Thyroid gland (tissue), 4 donors: Measurements from ENCODE around the gene FGD6.

Experiments used
- POLR2A ChIP-seq, 2 donors: fragments of 450-650 bp; IDR thresholded peaks; one replicate each; pipeline ENCODE4 v1.6.1; 2017; ENCODE audit warnings: antibody characterized with exemption in 2 of 2, mild to moderate bottlenecking in 2 of 2, moderate library complexity in 1 of 2
- TF ChIP-seq, protein P1 (sequence below), 6 experiments: fragments of 200-600 bp in 3 of 6; fragments of 450-650 bp in 3 of 6; sonication (generic) in 3 of 6; IDR thresholded peaks; one replicate each; pipeline ENCODE4 v1.5.1; 2016 to 2019; ENCODE audit warnings: antibody characterized with exemption in 6 of 6, mild to moderate bottlenecking in 2 of 6, inconsistent platforms in 1 of 6, moderate library complexity in 1 of 6

DNA sequence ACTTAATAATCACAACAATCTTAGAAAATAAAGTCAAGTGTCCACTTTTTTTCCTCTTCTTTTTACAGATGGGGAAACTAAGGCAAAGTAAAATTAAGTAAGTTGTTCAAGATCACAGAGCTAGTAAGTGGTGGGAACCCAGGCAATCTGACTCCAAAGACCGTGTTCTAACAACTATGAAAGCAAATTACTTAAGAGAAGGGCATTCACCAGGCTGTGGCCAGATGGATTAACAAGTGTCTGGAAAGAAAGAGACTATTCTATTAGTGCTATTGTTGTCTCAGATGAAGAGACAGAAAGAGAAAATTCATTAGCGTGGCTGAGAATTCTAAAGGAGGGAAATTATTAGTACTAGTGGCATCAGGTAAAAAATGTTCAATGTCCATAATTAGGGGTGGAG lies 48.5 kb downstream of the FGD6 start:
- no peak for TF ChIP-seq POLR2A (IDR thresholded peaks at IDR 0.05)
- TF ChIP-seq, protein P1, sequence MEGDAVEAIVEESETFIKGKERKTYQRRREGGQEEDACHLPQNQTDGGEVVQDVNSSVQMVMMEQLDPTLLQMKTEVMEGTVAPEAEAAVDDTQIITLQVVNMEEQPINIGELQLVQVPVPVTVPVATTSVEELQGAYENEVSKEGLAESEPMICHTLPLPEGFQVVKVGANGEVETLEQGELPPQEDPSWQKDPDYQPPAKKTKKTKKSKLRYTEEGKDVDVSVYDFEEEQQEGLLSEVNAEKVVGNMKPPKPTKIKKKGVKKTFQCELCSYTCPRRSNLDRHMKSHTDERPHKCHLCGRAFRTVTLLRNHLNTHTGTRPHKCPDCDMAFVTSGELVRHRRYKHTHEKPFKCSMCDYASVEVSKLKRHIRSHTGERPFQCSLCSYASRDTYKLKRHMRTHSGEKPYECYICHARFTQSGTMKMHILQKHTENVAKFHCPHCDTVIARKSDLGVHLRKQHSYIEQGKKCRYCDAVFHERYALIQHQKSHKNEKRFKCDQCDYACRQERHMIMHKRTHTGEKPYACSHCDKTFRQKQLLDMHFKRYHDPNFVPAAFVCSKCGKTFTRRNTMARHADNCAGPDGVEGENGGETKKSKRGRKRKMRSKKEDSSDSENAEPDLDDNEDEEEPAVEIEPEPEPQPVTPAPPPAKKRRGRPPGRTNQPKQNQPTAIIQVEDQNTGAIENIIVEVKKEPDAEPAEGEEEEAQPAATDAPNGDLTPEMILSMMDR (IDR thresholded peaks at IDR 0.05): no peak
